Endothelial cell of umbilical vein (primary cell): ENCODE results near the gene LGI4.

Source experiments
- CTCF ChIP-seq, 2 donors: IDR thresholded peaks; 1 replicate in 1 of 2; 2 replicates in 1 of 2; pipeline ENCODE4 v1.5.1; 2011; ENCODE audit warnings: low read length in 2 of 2, mild to moderate bottlenecking in 2 of 2, moderate library complexity in 2 of 2, control low read depth in 1 of 2, inconsistent platforms in 1 of 2, low read depth in 1 of 2; ENCODE audit not compliant: insufficient read depth in 1 of 2; ENCODE audit errors: extremely low read depth in 1 of 2
- EZH2 ChIP-seq: IDR thresholded peaks from 2 replicates; pipeline ENCODE4 v1.6.1; 2012; ENCODE audit warnings: borderline replicate concordance, low read depth, mild to moderate bottlenecking, moderate library complexity, low read length, inconsistent platforms; ENCODE audit not compliant: severe bottlenecking
- FOS ChIP-seq: IDR thresholded peaks from 2 replicates; pipeline ENCODE4 v1.6.1; 2011; ENCODE audit warnings: mild to moderate bottlenecking, low read length, moderate library complexity, borderline replicate concordance; ENCODE audit not compliant: insufficient read depth
- JUN ChIP-seq: IDR thresholded peaks from 2 replicates; pipeline ENCODE4 v1.6.1; 2011; ENCODE audit warnings: borderline replicate concordance, low read depth; ENCODE audit not compliant: insufficient read length, insufficient read depth

GRCh38 chr19:35117116-35117515 is 17.7 kb downstream of the LGI4 start:
- TF ChIP-seq CTCF (IDR thresholded peaks at IDR 0.05; ENCODE audit: extremely low read depth in 1 of 2, insufficient read depth in 1 of 2, low read depth in 1 of 2, low read length in 2 of 2) (no peak), FOS (no peak), EZH2 (no peak), JUN (no peak)
